ENCODE data around the gene HRCT1. TPM values are rescaled to one million over a fixed set of nuclear protein-coding genes. Genes with fewer than 3 reads are reported as not detected.
"Not testable (repeated sequence)": the region's sequence is repeated elsewhere in the genome, so short reads cannot be mapped to it uniquely, and the experiment has no call there.

HRCT1 gene
- total and polyA plus RNA-seq, 9 donors, result 0.48 to 8.1 (median 2.2) TPM; not detected in 1

- WGBS, 3 donors, result 86 to 96% (median 94%) methylated on average over 2 of the region's 2 CpGs
- H3K36me3 ChIP-seq, result no peaks in the 10 kb centered on the region
- no peak overlapping the region for H3K4me3 ChIP-seq
- H3K27me3 ChIP-seq, result no peaks in the 10 kb centered on the region
- TF ChIP-seq POLR2A (IDR thresholded peaks at IDR 0.05), result no peak
- TF ChIP-seq EP300 (IDR thresholded peaks at IDR 0.05), result no peak
- TF ChIP-seq, protein P1, sequence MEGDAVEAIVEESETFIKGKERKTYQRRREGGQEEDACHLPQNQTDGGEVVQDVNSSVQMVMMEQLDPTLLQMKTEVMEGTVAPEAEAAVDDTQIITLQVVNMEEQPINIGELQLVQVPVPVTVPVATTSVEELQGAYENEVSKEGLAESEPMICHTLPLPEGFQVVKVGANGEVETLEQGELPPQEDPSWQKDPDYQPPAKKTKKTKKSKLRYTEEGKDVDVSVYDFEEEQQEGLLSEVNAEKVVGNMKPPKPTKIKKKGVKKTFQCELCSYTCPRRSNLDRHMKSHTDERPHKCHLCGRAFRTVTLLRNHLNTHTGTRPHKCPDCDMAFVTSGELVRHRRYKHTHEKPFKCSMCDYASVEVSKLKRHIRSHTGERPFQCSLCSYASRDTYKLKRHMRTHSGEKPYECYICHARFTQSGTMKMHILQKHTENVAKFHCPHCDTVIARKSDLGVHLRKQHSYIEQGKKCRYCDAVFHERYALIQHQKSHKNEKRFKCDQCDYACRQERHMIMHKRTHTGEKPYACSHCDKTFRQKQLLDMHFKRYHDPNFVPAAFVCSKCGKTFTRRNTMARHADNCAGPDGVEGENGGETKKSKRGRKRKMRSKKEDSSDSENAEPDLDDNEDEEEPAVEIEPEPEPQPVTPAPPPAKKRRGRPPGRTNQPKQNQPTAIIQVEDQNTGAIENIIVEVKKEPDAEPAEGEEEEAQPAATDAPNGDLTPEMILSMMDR (IDR thresholded peaks at IDR 0.05), result no peak
- no peaks in the 10 kb centered on the region for H3K9me3 ChIP-seq
- intact Hi-C loops (cut with DNase I), result no loop called here
- H3K4me1 ChIP-seq (ENCODE audit: insufficient read depth), result no peaks in the 10 kb centered on the region
- DNase-seq, result no peak
- H3K27ac ChIP-seq, result no peak overlapping the region
These were observed 9.4 kb upstream of the HRCT1 start for GRCh38 chr9:35896570-35896969.

DNA sequence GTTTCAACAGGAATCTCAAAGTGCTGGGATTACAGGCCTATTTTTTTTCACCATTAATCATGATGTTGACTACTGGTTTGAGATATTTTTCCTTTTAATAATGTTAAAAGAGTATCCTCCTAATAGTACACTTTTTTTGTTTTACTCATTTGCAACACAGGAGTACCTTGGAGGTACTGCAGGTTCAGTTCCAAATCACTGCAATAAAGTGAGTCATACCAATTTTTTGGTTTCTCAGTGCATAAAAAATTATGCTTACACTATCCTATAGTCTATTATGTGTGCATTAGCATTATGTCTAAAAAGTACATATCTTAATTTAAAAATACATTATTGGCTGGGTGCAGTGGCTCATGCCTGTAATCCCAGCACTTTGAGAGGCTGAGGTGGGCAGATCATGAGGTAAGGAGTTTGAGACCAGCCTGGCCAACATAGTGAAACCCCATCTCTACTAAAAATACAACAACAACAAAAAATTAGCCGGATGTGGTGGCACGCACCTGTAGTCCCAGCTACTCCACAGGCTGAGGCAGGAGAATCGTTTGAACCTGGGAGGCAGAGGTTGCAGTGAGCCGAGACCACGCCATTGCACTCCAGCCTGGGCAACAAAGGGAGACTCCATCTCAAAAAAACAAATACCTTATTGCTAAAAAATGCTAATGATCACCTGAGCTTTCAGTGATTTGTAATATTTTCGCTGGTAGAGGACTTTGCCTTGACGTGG, 8.5 kb upstream of the HRCT1 start:
- intact Hi-C loops (cut with DNase I), result not testable (repeated sequence)

GRCh38 chr9:35898337-35898736, 7.7 kb upstream of the HRCT1 start:
- H3K9me3 ChIP-seq, result no peaks in the 10 kb centered on the region

More for the DNA sequence above, 8.5 kb upstream of the HRCT1 start:
- not testable (repeated sequence) for H3K4me1 ChIP-seq (ENCODE audit: insufficient read depth); H3K4me3 ChIP-seq; H3K27me3 ChIP-seq; DNase-seq; H3K36me3 ChIP-seq; H3K9me3 ChIP-seq; H3K27ac ChIP-seq
- 86 to 93% (median 91%) methylated on average over 7 of the region's 7 CpGs for WGBS, 3 donors

GRCh38 chr9:35899021-35899420, 7.0 kb upstream of the HRCT1 start:
- intact Hi-C loops (cut with DNase I), result no loop called here
- WGBS, 3 donors, result 87 to 89% (median 88%) methylated on average over 2 of the region's 2 CpGs
- DNase-seq, result no peak
- H3K27ac ChIP-seq, result no peak overlapping the region
- no peak overlapping the region for H3K4me3 ChIP-seq
- no peaks in the 10 kb centered on the region for H3K4me1 ChIP-seq (ENCODE audit: insufficient read depth)
- no peaks in the 10 kb centered on the region for H3K9me3 ChIP-seq
- TF ChIP-seq, protein P1 (IDR thresholded peaks at IDR 0.05), result no peak
- no peak for TF ChIP-seq EP300 (IDR thresholded peaks at IDR 0.05)
- TF ChIP-seq POLR2A (IDR thresholded peaks at IDR 0.05), result no peak
- no peaks in the 10 kb centered on the region for H3K36me3 ChIP-seq
- H3K27me3 ChIP-seq, result no peaks in the 10 kb centered on the region

More at GRCh38 chr9:35898337-35898736, 7.7 kb upstream of the HRCT1 start:
- intact Hi-C loops (cut with DNase I), result no loop called here
- no peak overlapping the region for H3K4me3 ChIP-seq
- no peaks in the 10 kb centered on the region for H3K36me3 ChIP-seq
- H3K27me3 ChIP-seq, result no peaks in the 10 kb centered on the region
- TF ChIP-seq POLR2A (IDR thresholded peaks at IDR 0.05) (no peak), EP300 (IDR thresholded peaks at IDR 0.05) (no peak)
- TF ChIP-seq, protein P1 (IDR thresholded peaks at IDR 0.05), result no peak
- H3K4me1 ChIP-seq (ENCODE audit: insufficient read depth), result no peaks in the 10 kb centered on the region
- no peak for DNase-seq
- no peak overlapping the region for H3K27ac ChIP-seq

DNA sequence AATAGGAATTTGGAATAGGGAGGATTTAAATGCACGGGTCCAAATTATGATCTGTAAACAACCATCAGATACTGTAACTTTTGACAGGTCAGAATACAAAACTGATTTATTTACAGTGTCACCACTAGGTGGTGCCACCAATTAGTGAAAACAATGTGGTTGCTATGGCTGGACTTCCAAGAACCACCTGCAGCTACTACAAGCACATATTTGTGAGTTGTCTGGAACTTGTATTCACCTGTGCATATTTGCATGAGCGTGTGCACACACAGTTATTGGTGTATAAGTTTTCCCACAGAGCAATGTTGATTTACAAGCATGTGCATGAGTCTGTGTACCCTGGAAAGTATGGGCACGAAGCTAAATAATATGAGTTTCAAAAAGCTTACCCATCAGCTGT, 3.0 kb upstream of the HRCT1 start:
- Histone ChIP-seq H3K27me3 (no peaks in the 10 kb centered on the region), H3K4me3 (no peak overlapping the region), H3K9me3 (no peaks in the 10 kb centered on the region), H3K4me1 (ENCODE audit: insufficient read depth) (peaks cover 25% of the 10 kb centered on the region), H3K36me3 (no peaks in the 10 kb centered on the region), H3K27ac (no peak overlapping the region)
- TF ChIP-seq POLR2A (IDR thresholded peaks at IDR 0.05) (no peak), EP300 (IDR thresholded peaks at IDR 0.05) (no peak)
- TF ChIP-seq, protein P1 (IDR thresholded peaks at IDR 0.05), result peak; percentile 15 to 79 (median 79)
- 28 to 35% (median 31%) methylated on average over 3 of the region's 3 CpGs for WGBS, 3 donors
- intact Hi-C loops (cut with DNase I), result loop anchor here in 1 of 4 donors (5.0 kb wide), 1 partner anchor 44 kb away; no protein-coding TSS in a partner anchor
- DNase-seq, result no peak

All from ovary (tissue), 9 donors.